PC-9 (cell line): Measurements from ENCODE around the gene STX16.

ENCODE experiments used
- EZH2 ChIP-seq: fragments of 200-600 bp; sonication (generic); IDR thresholded peaks from 2 replicates; pipeline ENCODE4 v1.8.0; 2017; ENCODE audit warnings: antibody characterized with exemption, low read depth
- TF ChIP-seq, protein P1 (sequence below): fragments of 200-600 bp; sonication (generic); conservative IDR thresholded peaks from 2 replicates; pipeline ENCODE4 v1.6.1; 2017; ENCODE audit warnings: mixed run types, antibody characterized with exemption, mild to moderate bottlenecking, moderate library complexity

DNA sequence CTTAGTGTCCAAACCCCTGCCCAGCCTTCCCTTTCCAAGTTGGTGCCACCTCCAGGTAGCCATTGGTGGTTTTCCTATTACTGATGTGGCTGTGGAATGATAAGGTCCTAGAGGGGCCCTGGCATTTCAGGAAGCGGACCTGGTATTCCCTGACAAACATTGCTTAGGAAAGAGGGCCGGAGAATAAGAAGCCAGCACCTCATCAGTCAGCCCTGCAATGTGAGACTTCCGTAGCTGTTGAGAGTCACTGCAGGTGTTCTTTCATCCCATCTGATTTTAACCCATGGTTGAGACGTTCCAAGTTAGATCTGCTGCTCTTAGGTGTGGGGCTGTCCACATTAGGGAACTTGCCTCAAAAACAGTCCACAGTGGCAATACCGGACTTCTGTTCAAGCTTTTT is 26.7 kb downstream of the STX16 start:
- TF ChIP-seq, protein P1, sequence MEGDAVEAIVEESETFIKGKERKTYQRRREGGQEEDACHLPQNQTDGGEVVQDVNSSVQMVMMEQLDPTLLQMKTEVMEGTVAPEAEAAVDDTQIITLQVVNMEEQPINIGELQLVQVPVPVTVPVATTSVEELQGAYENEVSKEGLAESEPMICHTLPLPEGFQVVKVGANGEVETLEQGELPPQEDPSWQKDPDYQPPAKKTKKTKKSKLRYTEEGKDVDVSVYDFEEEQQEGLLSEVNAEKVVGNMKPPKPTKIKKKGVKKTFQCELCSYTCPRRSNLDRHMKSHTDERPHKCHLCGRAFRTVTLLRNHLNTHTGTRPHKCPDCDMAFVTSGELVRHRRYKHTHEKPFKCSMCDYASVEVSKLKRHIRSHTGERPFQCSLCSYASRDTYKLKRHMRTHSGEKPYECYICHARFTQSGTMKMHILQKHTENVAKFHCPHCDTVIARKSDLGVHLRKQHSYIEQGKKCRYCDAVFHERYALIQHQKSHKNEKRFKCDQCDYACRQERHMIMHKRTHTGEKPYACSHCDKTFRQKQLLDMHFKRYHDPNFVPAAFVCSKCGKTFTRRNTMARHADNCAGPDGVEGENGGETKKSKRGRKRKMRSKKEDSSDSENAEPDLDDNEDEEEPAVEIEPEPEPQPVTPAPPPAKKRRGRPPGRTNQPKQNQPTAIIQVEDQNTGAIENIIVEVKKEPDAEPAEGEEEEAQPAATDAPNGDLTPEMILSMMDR = no peak
- TF ChIP-seq EZH2 = no peak
